ENCODE data around the gene IPO11.
A peak's percentile ranks its signal among the peaks of the same experiment; 100 is the strongest.

Gene IPO11

DNA sequence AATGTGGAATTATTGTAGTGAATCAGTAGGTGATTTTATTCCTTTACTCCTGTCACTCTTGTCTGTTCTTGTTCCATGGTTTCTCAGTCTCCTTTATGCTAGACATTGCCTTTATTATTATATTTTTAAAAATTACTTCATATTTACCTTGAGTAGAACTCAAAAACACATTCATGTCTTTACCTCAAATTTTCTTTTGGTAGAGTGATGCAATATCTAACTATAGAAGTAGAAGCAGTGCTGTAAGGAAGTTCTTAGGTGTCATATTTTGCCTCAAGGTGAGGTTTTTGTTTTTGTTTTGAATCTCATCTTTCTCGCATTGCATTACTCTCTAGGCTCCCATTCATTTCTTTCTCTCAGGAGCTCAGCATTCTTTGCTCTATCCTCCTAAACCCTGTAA lies 12.2 kb downstream of the IPO11 start:
- Histone ChIP-seq H3K4me3 (no peak overlapping the region), H3K9me3 (replicated peaks in 1 of 11) (no peaks in the 10 kb centered on the region), H3K27me3 (no peaks in the 10 kb centered on the region), H3K36me3 (peaks cover 0 to 38% (median 16%) of the 10 kb centered on the region in 11 experiments; a peak in 13 of 22 replicates), H3K27ac (no peak overlapping the region), H3K4me2 (no peak overlapping the region), H3K9ac (no peak overlapping the region), H4K20me1 (peaks cover 0 to 99% (median 65%) of the 10 kb centered on the region in 11 experiments; a peak in 16 of 22 replicates), H3K4me1 (no peaks in the 10 kb centered on the region)
- TF ChIP-seq Cebpa-rat (IDR thresholded peaks at IDR 0.05), result no peak

DNA sequence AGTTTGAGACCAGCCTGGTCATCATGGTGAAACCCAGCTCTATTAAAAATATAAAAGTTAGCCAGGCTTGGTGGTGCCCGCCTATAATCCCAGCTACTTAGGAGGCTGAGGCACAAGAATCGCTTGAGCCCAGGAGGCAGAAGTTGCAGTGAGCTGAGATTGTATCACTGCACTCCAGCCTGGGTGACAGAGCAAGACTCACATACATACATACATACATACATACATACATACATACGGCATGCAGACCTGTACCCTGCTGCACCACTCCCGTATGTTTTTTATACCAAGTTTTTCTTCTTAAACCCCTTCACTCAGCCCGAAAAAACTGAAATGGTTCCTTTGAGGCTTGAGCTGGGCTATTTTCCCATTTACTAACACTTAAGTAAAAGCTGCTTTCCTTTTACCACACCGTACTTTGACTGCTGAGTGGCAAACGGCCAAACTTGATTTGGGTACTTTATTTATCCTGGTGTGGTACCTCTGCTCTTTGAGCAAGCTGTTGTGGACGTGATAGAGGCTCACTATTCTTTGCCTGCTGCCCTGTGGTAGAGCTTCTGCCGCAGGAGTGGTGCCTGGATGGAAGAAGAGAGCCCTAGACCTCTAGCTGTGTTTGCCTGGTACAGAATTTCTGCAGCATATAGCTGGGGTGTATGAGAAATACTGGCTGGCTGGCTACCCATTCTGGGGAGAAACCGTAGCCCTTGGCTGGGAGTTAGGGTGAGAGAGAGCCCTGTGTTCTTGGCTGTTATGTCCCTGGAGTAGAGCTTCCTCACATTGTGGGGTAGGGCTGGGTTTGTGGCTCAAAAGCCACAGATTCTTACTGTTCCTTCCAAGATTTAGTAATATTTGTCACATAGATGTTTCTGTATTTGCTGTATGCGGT lies 19.4 kb downstream of the IPO11 start:
- no peak for TF ChIP-seq Cebpa-rat (IDR thresholded peaks at IDR 0.05)

DNA sequence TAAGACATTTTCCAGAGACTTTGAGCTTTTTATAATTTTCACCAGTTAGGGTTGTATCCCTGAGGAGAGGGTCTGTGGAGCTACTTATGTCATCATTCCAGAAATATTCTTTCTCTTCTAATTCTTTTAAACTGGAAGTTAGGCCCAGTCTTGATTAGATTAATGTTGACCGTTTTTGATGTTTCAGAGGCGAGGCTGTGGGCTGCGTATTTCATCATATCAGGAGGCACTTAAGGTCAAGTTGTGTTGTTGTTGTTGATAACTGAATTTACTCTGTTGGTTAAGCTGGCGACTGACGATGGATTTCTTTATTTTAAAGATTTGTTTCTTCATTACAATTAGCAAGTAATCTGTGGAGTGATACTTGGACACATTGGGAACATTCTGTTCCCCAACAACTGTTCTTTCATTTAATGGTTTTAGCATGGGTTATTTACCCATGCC lies 20.1 kb downstream of the IPO11 start:
- peaks cover 0 to 96% (median 81%) of the 10 kb centered on the region in 11 experiments; a peak in 17 of 22 replicates for H4K20me1 ChIP-seq
- no peak overlapping the region for H3K4me2 ChIP-seq
- H3K4me1 ChIP-seq, result peaks cover 0 to 8% (median 0%) of the 10 kb centered on the region in 10 experiments; a peak in 3 of 20 replicates
- H3K4me3 ChIP-seq, result no peak overlapping the region
- TF ChIP-seq Cebpa-rat (IDR thresholded peaks at IDR 0.05), result no peak
- no peak overlapping the region for H3K9ac ChIP-seq
- no peaks in the 10 kb centered on the region for H3K27me3 ChIP-seq
- peaks cover 2 to 50% (median 24%) of the 10 kb centered on the region in 11 experiments; a peak in 17 of 22 replicates for H3K36me3 ChIP-seq
- 0 out of 22 replicates have a peak overlapping the region, but pooled peaks of 1 of the 11 experiments have one; percentile 14 for H3K27ac ChIP-seq
- H3K9me3 ChIP-seq (replicated peaks in 1 of 11), result no peaks in the 10 kb centered on the region

More for the DNA sequence above, 19.4 kb downstream of the IPO11 start:
- Histone ChIP-seq H3K9me3 (replicated peaks in 1 of 11) (no peaks in the 10 kb centered on the region), H3K36me3 (peaks cover 0 to 44% (median 23%) of the 10 kb centered on the region in 11 experiments; a peak in 16 of 22 replicates), H4K20me1 (peaks cover 0 to 97% (median 84%) of the 10 kb centered on the region in 11 experiments; a peak in 17 of 22 replicates), H3K9ac (no peak overlapping the region), H3K27ac (0 out of 22 replicates have a peak overlapping the region, but pooled peaks of 1 of the 11 experiments have one; percentile 14), H3K27me3 (no peaks in the 10 kb centered on the region), H3K4me3 (no peak overlapping the region), H3K4me2 (no peak overlapping the region), H3K4me1 (peaks cover 0 to 8% (median 0%) of the 10 kb centered on the region in 10 experiments; a peak in 3 of 20 replicates)

DNA sequence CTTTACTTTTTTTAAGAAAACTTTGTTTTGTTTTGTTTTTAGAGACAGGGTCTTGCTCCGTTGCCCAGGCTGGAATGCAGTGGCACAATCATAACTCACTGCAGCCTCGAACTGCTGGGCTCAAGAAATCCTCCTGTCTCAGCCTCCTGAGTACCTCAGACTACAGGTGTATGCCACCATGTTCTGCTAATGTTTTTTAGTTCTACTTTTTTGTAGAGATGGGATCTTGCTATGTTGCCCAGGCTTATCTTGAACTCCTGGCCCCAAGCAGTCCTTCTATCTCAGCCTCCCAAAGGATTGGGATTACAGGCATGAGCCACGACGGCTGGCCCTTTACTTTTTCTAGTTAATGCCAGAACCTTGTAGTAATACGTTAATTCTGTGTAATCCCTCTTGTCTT lies 36.0 kb downstream of the IPO11 start:
- Histone ChIP-seq H3K9ac (no peak overlapping the region), H4K20me1 (peaks cover 0 to 44% (median 10%) of the 10 kb centered on the region in 11 experiments; a peak in 13 of 22 replicates), H3K4me2 (no peak overlapping the region), H3K27me3 (no peaks in the 10 kb centered on the region), H3K4me3 (no peak overlapping the region), H3K36me3 (peaks cover 54 to 99% (median 75%) of the 10 kb centered on the region in 11 experiments), H3K9me3 (replicated peaks in 1 of 11) (no peaks in the 10 kb centered on the region), H3K4me1 (no peaks in the 10 kb centered on the region), H3K27ac (no peak overlapping the region)
- TF ChIP-seq Cebpa-rat (IDR thresholded peaks at IDR 0.05), result no peak

DNA sequence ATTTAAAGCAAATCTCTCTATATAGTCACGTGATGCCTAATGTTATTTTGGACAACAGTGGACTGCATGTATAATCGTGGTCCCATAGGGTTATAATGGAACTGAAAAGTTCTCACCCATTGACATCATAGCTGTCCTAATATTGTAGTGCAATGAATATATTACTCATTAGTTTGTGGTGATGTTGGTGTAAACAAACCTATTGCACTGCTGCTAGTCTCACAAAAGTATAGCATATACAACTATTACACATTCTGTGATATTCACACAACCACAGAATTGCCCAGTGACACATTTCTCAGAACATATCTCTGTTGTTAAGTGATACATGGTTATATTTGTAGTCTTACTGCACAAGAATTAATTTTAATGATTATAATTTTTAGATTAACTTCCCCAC lies 37.7 kb downstream of the IPO11 start:
- Histone ChIP-seq H3K4me1 (no peaks in the 10 kb centered on the region), H3K27ac (no peak overlapping the region), H3K4me3 (no peak overlapping the region), H3K4me2 (no peak overlapping the region), H3K27me3 (no peaks in the 10 kb centered on the region), H3K9ac (no peak overlapping the region), H3K9me3 (replicated peaks in 1 of 11) (no peaks in the 10 kb centered on the region), H3K36me3 (peaks cover 55 to 100% (median 83%) of the 10 kb centered on the region in 11 experiments), H4K20me1 (peaks cover 0 to 36% (median 0%) of the 10 kb centered on the region in 11 experiments; a peak in 8 of 22 replicates)
- no peak for TF ChIP-seq Cebpa-rat (IDR thresholded peaks at IDR 0.05)

DNA sequence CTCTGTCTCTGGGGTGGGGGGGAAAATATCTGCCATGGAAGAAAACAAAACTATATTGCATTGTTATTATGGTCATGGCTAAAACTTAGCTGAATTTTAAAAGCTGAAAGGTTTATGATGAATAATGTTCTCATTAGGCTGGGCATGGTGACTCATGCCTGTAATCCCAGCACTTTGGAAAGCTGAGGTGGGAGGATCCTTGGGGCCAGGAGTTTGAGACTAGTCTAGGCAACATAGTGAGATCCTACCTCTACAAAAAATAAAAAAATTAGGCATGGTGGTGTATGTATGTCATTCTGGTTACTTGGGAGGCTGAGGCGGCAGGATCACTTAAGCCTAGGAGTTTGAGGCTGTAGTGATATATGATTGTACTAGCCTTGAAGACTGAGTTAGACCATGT lies 44.5 kb downstream of the IPO11 start:
- H3K27ac ChIP-seq, result no peak overlapping the region
- no peak overlapping the region for H3K9ac ChIP-seq
- no peak overlapping the region for H3K4me3 ChIP-seq
- no peak overlapping the region for H3K4me2 ChIP-seq
- H4K20me1 ChIP-seq, result peaks cover 0 to 25% (median 6%) of the 10 kb centered on the region in 11 experiments; a peak in 9 of 22 replicates
- no peaks in the 10 kb centered on the region for H3K27me3 ChIP-seq
- peaks cover 0 to 9% (median 2%) of the 10 kb centered on the region in 10 experiments; a peak in 6 of 20 replicates for H3K4me1 ChIP-seq
- H3K9me3 ChIP-seq (replicated peaks in 1 of 11), result no peaks in the 10 kb centered on the region
- no peak for TF ChIP-seq Cebpa-rat (IDR thresholded peaks at IDR 0.05)
- H3K36me3 ChIP-seq, result peaks cover 30 to 65% (median 54%) of the 10 kb centered on the region in 11 experiments

DNA sequence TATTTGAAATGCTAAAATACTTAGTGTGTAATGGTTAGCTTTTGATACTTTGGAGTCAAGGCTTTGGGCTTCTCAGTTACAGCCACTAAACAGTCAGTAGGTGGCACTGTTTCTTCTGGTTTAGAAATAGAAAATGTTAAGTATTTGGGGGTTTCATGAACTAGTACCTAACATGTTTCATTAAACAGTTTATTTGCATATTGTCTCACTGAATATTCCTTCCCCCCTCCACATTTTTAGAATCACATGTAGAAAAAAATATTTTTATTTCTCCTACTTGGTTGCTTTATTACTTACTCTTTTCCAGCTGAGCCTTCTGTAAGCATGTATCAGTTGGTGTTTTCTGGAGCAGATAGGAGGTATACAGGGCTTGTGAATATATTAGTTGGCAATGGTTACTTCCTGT lies 48.0 kb downstream of the IPO11 start:
- Histone ChIP-seq H3K9me3 (replicated peaks in 1 of 11) (no peaks in the 10 kb centered on the region), H3K4me2 (peak overlapping the region in 2 of 11 experiments; percentile 14 to 25; a peak in 2 of 22 replicates), H3K9ac (0 out of 22 replicates have a peak overlapping the region, but pooled peaks of 1 of the 11 experiments have one; percentile 18), H3K27ac (no peak overlapping the region), H3K4me1 (peaks cover 0 to 9% (median 5%) of the 10 kb centered on the region in 10 experiments; a peak in 7 of 20 replicates), H4K20me1 (peaks cover 0 to 36% (median 6%) of the 10 kb centered on the region in 11 experiments; a peak in 9 of 22 replicates), H3K4me3 (no peak overlapping the region), H3K36me3 (peaks cover under 1 to 56% (median 37%) of the 10 kb centered on the region in 11 experiments; a peak in 20 of 22 replicates), H3K27me3 (no peaks in the 10 kb centered on the region)
- TF ChIP-seq Cebpa-rat (IDR thresholded peaks at IDR 0.05), result no peak

DNA sequence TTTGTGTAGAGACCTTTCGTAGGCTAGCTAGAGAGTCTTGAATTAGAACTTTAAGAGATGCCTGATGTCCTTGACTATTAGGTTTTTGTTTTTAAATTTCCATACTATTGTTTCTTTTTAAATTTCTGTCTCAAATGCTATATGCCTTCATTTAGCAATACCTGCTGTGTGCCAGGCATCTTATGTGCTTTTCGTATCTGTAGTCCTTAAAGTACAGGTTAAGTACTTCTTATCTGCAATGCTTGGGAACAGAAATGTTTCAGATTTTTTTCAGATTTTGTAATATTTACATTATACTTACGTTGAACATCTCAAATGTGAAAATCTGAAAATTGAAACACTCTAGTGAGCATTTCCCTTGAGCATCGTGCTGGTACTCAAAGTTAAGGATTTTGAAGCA lies 49.0 kb downstream of the IPO11 start:
- Histone ChIP-seq H3K36me3 (peaks cover 0 to 50% (median 28%) of the 10 kb centered on the region in 11 experiments; a peak in 19 of 22 replicates), H3K9me3 (replicated peaks in 1 of 11) (no peaks in the 10 kb centered on the region), H3K4me3 (no peak overlapping the region), H3K4me2 (no peak overlapping the region), H3K9ac (no peak overlapping the region), H4K20me1 (peaks cover 0 to 45% (median 6%) of the 10 kb centered on the region in 11 experiments; a peak in 9 of 22 replicates), H3K27ac (no peak overlapping the region), H3K4me1 (peaks cover 0 to 12% (median 5%) of the 10 kb centered on the region in 10 experiments; a peak in 7 of 20 replicates), H3K27me3 (no peaks in the 10 kb centered on the region)
- TF ChIP-seq Cebpa-rat (IDR thresholded peaks at IDR 0.05), result no peak
